Trophoblast cell (in vitro differentiated cells and primary cell): ENCODE results near the gene TTC27.
"Not testable (repeated sequence)": the region's sequence is repeated elsewhere in the genome, so short reads cannot be mapped to it uniquely, and the experiment has no call there.

ENCODE experiments used
- DNase-seq, 2 donors: peaks; one replicate each; pipeline ENCODE4 v3.0.0-alpha.2; 2016
- H2AFZ ChIP-seq: 2 replicates; pipeline ENCODE4 v1.6.1; 2013; ENCODE audit warnings: low read length, moderate library complexity, mild to moderate bottlenecking; ENCODE audit not compliant: insufficient read depth, poor library complexity
- H2AK5ac ChIP-seq: 2 replicates; pipeline ENCODE4 v1.6.1; 2013; ENCODE audit warnings: mild to moderate bottlenecking, low read length
- H2BK120ac ChIP-seq: 2 replicates; pipeline ENCODE4 v1.6.1; 2013; ENCODE audit warnings: low read length, mild to moderate bottlenecking, moderate library complexity; ENCODE audit not compliant: insufficient read depth, poor library complexity
- H2BK12ac ChIP-seq: 2 replicates; pipeline ENCODE4 v1.6.1; 2013; ENCODE audit warnings: mild to moderate bottlenecking, low read length, moderate library complexity
- H2BK5ac ChIP-seq: 2 replicates; pipeline ENCODE4 v1.6.1; 2013; ENCODE audit warnings: low read length, low read depth, moderate library complexity, mild to moderate bottlenecking; ENCODE audit not compliant: poor library complexity
- H3K14ac ChIP-seq: 2 replicates; pipeline ENCODE4 v1.6.1; 2013; ENCODE audit warnings: mild to moderate bottlenecking, low read length
- H3K18ac ChIP-seq: 2 replicates; pipeline ENCODE4 v1.6.1; 2013; ENCODE audit warnings: mild to moderate bottlenecking, low read length
- H3K23ac ChIP-seq: 2 replicates; pipeline ENCODE4 v1.6.1; 2013; ENCODE audit warnings: low read length
- H3K27ac ChIP-seq: 2 replicates; pipeline ENCODE4 v1.5.1; 2013; ENCODE audit warnings: low read depth, mild to moderate bottlenecking, inconsistent platforms, low read length, moderate library complexity
- H3K27me3 ChIP-seq: 2 replicates; pipeline ENCODE4 v1.6.1; 2013; ENCODE audit warnings: inconsistent platforms, mild to moderate bottlenecking, low read length, moderate library complexity; ENCODE audit not compliant: insufficient read depth
- H3K36me3 ChIP-seq, 2 experiments: 1 replicate in 1 of 2; 2 replicates in 1 of 2; pipeline ENCODE4 v1.6.1; 2013; ENCODE audit warnings: low read length in 2 of 2, mild to moderate bottlenecking in 2 of 2, moderate library complexity in 1 of 2; ENCODE audit not compliant: insufficient read depth in 2 of 2, control insufficient read depth in 1 of 2
- H3K4ac ChIP-seq: 2 replicates; pipeline ENCODE4 v1.6.1; 2013; ENCODE audit warnings: low read depth, mild to moderate bottlenecking, low read length, moderate library complexity
- H3K4me1 ChIP-seq, 2 experiments: 1 replicate in 1 of 2; 2 replicates in 1 of 2; pipeline ENCODE4 v1.6.1; 2013; ENCODE audit warnings: low read length in 2 of 2, mild to moderate bottlenecking in 2 of 2, moderate library complexity in 1 of 2; ENCODE audit not compliant: insufficient read depth in 2 of 2, control insufficient read depth in 1 of 2
- H3K4me2 ChIP-seq: 2 replicates; pipeline ENCODE4 v1.6.1; 2013; ENCODE audit warnings: inconsistent platforms, mild to moderate bottlenecking, low read length, moderate library complexity
- H3K4me3 ChIP-seq: 2 replicates; pipeline ENCODE4 v1.5.1; 2013; ENCODE audit warnings: mild to moderate bottlenecking, low read depth, low read length, inconsistent platforms
- H3K79me1 ChIP-seq: one replicate; pipeline ENCODE4 v1.6.1; 2013; ENCODE audit warnings: low read length
- H3K79me2 ChIP-seq: 2 replicates; pipeline ENCODE4 v1.6.1; 2013; ENCODE audit warnings: low read length, mild to moderate bottlenecking; ENCODE audit not compliant: control insufficient read depth, insufficient read depth, poor library complexity
- H3K9ac ChIP-seq: 2 replicates; pipeline ENCODE4 v1.6.1; 2013; ENCODE audit warnings: mild to moderate bottlenecking, low read length
- H3K9me3 ChIP-seq: 2 replicates; pipeline ENCODE4 v1.6.1; 2013; ENCODE audit warnings: low read depth, mild to moderate bottlenecking, control low read depth, inconsistent platforms, low read length; ENCODE audit not compliant: insufficient read depth
- H4K12ac ChIP-seq: 2 replicates; pipeline ENCODE4 v1.6.1; 2013; ENCODE audit warnings: low read depth, mild to moderate bottlenecking, low read length, moderate library complexity
- H4K8ac ChIP-seq: 2 replicates; pipeline ENCODE4 v1.6.1; 2013; ENCODE audit warnings: low read depth, mild to moderate bottlenecking, low read length, moderate library complexity
- H4K91ac ChIP-seq: one replicate; pipeline ENCODE4 v1.6.1; 2013; ENCODE audit warnings: low read depth, mild to moderate bottlenecking, low read length, moderate library complexity
- WGBS: extraction: QIAGEN DNeasy Blood & Tissue Kit; methylation state at CpG from one replicate; pipeline ENCODE4 v1.1.7; 2013; ENCODE audit warnings: missing lambda C conversion rate; ENCODE audit not compliant: insufficient read length, insufficient coverage; ENCODE audit errors: extremely low coverage; 5-methylcytosine and 5-hydroxymethylcytosine counted together

Gene TTC27

GRCh38 chr2:32727157-32727556, 99.3 kb downstream of the TTC27 start:
- Histone ChIP-seq H3K4me2 (no peak overlapping the region), H3K79me2 (no peaks in the 10 kb centered on the region), H3K4me3 (no peak overlapping the region), H3K36me3 (peaks cover 2 to 3% of the 10 kb centered on the region in 2 experiments), H3K4ac (no peak overlapping the region), H2BK12ac (no peak overlapping the region), H3K23ac (no peak overlapping the region), H3K4me1 (no peaks in the 10 kb centered on the region), H2BK120ac (no peak overlapping the region), H4K12ac (no peak overlapping the region), H2AFZ (no peak overlapping the region), H3K14ac (no peak overlapping the region), H3K27ac (no peak overlapping the region), H3K27me3 (no peaks in the 10 kb centered on the region), H4K8ac (no peak overlapping the region), H4K91ac (no peak overlapping the region), H3K18ac (no peak overlapping the region), H3K9ac (no peak overlapping the region), H2BK5ac (no peak overlapping the region), H3K9me3 (no peaks in the 10 kb centered on the region), H2AK5ac (no peak overlapping the region), H3K79me1 (no peaks in the 10 kb centered on the region)
- DNase-seq: no peak
- no CpG with 5 or more reads among the region's 1 CpG for WGBS

GRCh38 chr2:32730958-32731357, 103.1 kb downstream of the TTC27 start:
- not testable (repeated sequence) for H3K36me3 ChIP-seq, H3K4me1 ChIP-seq, H3K9me3 ChIP-seq, H3K27me3 ChIP-seq, H3K4me2 ChIP-seq, H4K12ac ChIP-seq, H2AK5ac ChIP-seq, H2AFZ ChIP-seq, H2BK12ac ChIP-seq, H3K14ac ChIP-seq, H3K9ac ChIP-seq, H3K79me1 ChIP-seq, H3K4ac ChIP-seq, H4K8ac ChIP-seq, H3K4me3 ChIP-seq, H4K91ac ChIP-seq, H2BK120ac ChIP-seq, H2BK5ac ChIP-seq, H3K27ac ChIP-seq, H3K23ac ChIP-seq, H3K18ac ChIP-seq, H3K79me2 ChIP-seq
- 100% methylated on average over 1 of the region's 8 CpGs for WGBS
- peak; percentile 40 to 71 for DNase-seq

- Histone ChIP-seq H3K4me1 (no peaks in the 10 kb centered on the region), H3K9ac (no peak overlapping the region), H4K8ac (no peak overlapping the region), H3K79me2 (no peaks in the 10 kb centered on the region), H2AK5ac (no peak overlapping the region), H3K4me3 (no peak overlapping the region), H2BK120ac (no peak overlapping the region), H3K23ac (no peak overlapping the region), H4K91ac (no peak overlapping the region), H4K12ac (no peak overlapping the region), H3K27ac (no peak overlapping the region), H3K4me2 (no peak overlapping the region), H3K27me3 (no peaks in the 10 kb centered on the region), H3K4ac (no peak overlapping the region), H2BK5ac (no peak overlapping the region), H2BK12ac (no peak overlapping the region), H3K18ac (no peak overlapping the region), H3K14ac (no peak overlapping the region), H3K79me1 (no peaks in the 10 kb centered on the region), H2AFZ (no peak overlapping the region), H3K36me3 (no peaks in the 10 kb centered on the region), H3K9me3 (no peaks in the 10 kb centered on the region)
- no CpG with 5 or more reads among the region's 1 CpG for WGBS
- no peak for DNase-seq
These were observed 104.3 kb downstream of the TTC27 start for GRCh38 chr2:32732120-32732519.

- Histone ChIP-seq H3K9me3 (no peaks in the 10 kb centered on the region), H3K4me1 (no peaks in the 10 kb centered on the region), H3K79me1 (no peaks in the 10 kb centered on the region), H3K4ac (no peak overlapping the region), H2BK12ac (no peak overlapping the region), H3K23ac (no peak overlapping the region), H3K4me2 (no peak overlapping the region), H4K12ac (no peak overlapping the region), H3K27me3 (no peaks in the 10 kb centered on the region), H4K8ac (no peak overlapping the region), H3K14ac (no peak overlapping the region), H4K91ac (no peak overlapping the region), H3K79me2 (no peaks in the 10 kb centered on the region), H2AFZ (no peak overlapping the region), H2BK120ac (no peak overlapping the region), H2AK5ac (no peak overlapping the region), H3K9ac (no peak overlapping the region), H3K18ac (no peak overlapping the region), H3K36me3 (no peaks in the 10 kb centered on the region), H3K4me3 (no peak overlapping the region), H3K27ac (no peak overlapping the region), H2BK5ac (no peak overlapping the region)
- DNase-seq: no peak
- WGBS: no CpG with 5 or more reads among the region's 2 CpGs
These were observed 105.1 kb downstream of the TTC27 start for GRCh38 chr2:32732912-32733472.
